ENCODE data around the gene DRD5.
"Not testable (repeated sequence)": the region's sequence is repeated elsewhere in the genome, so short reads cannot be mapped to it uniquely, and the experiment has no call there.

The DRD5 gene

DNA sequence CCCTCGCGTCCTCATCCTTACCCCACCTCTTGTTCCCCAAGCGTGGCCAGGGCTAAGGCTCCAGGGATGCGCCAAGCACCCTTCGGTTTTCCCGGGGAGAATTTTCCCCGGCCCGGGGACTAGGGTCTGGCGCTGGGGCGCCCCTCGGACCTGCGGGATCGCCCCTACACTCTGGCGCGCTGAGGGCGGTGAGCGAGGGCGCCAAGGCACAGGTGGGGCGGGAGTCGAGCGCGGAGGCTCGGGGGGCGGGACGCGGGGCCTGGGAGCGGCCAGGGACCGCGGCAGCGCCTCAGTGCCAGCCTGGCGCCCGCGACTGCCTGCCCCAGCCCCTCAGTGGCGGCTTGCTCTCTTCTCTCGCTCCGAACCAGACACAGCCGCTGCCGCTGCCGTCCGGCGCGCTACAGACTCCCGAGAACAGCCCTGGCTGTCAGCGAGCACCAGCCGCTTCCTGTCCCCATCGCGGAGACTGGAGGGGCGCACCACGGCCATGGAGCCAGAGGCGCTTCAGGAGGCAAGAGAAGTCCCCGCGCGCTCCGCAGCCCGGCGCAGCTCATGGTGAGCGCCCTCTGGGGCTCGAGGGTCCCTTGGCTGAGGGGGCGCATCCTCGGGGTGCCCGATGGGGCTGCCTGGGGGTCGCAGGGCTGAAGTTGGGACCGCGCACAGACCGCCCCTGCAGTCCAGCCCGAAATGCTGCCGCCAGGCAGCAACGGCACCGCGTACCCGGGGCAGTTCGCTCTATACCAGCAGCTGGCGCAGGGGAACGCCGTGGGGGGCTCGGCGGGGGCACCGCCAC is at the start of gene DRD5:
DRD5 (plus strand) TSS at position 292 of the 793 bp plus-strand sequence; CDS start at position 688, 396 bp downstream.
- DNase-seq, result peak; percentile 74

DNA sequence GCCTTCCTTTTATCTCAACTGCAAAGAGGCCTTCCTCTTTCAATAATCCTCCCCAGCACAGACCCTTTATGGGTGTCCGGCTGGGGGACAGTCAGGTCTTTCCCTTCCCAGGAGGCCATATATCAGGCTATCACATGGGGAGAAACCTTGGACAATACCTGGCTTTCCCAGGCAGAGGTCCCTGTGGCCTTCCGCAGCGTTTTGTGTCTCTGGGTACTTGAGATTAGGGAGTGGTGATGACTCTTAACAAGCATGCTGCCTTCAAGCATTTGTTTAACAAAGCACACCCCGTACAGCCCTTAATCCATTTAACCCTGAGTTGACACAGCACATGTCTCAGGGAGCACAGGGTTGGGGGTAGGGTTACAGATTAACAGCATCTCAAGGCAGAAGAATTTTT is 49.2 kb upstream of the DRD5 start:
- not testable (repeated sequence) for DNase-seq

DNA sequence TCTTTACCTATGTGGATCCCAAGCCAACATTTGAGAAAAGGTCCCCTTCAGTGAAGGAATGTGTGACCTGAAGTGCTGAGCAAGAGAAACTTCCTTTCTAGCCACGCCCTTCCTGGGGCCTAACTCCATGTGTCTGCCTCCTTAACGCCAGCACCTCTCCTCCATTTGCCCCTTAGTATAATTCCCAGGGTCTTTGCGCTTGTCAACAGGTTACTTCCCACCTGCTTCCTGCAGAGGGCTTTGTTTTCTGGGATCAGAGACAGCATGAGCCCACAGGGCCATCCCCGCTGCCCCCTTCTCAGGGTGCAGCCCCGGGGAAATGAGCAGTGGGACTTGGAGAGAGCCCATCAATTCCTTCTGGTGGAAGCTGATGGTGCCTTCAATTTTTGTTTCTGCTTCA is 45.9 kb upstream of the DRD5 start:
- no peak for DNase-seq

DNA sequence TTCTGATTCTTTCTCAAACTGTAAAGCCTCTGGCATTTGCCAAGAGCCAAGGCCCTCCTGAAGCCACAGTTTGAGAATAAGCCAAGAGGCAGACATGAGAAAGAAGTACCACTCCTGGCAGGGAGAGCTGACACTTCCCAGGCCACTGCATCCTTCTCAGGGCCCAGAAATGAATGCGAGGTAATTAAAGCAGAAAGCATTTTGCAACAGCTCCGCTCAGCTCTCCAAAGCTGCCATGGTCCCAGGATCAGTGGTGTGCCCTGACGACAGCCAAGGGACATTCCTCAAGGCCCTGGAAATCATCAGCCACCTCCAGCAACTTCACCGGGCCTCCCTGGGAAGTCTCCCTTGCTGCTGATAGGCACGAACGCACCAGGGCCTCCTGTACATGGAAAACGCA is 44.2 kb upstream of the DRD5 start:
- not testable (repeated sequence) for DNase-seq

DNA sequence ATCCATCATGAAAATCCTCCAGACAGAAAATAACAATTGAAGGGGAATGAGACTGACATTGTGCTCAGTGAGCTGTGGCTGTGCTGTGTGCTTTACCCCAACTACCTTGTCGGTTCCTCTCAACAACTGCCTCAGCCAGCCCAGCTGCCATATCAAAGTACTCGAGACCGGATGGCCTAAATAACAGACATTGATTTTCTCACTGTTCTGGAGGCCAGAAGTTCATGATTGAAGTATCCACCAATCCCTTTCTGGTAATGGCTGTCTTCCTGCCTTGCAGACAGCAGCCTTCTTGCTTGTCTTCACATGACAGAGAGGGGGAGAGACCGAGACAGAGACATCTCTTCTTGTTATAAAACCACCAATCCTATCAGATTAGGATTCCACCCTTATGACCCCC is 37.6 kb upstream of the DRD5 start:
- DNase-seq, result not testable (repeated sequence)

DNA sequence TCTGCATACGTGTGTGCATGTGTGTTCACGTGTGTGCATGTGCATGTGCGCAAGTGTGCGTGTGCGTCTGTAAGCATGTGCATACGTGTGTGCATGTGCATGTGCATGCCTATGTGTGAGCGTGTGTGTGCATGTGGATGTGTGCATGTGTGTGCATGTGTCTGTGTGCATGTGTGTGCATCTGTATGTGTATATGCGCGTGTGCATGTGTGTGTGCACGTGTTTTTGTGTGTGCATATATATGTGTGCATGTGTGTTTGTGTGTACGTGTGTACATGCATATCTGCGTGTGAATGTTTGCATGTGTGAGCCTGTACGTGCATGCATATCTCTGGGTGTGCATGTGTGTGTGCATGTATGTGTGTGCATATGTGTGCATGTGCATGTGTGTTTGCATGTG is 35.7 kb upstream of the DRD5 start:
- no peak for DNase-seq

DNA sequence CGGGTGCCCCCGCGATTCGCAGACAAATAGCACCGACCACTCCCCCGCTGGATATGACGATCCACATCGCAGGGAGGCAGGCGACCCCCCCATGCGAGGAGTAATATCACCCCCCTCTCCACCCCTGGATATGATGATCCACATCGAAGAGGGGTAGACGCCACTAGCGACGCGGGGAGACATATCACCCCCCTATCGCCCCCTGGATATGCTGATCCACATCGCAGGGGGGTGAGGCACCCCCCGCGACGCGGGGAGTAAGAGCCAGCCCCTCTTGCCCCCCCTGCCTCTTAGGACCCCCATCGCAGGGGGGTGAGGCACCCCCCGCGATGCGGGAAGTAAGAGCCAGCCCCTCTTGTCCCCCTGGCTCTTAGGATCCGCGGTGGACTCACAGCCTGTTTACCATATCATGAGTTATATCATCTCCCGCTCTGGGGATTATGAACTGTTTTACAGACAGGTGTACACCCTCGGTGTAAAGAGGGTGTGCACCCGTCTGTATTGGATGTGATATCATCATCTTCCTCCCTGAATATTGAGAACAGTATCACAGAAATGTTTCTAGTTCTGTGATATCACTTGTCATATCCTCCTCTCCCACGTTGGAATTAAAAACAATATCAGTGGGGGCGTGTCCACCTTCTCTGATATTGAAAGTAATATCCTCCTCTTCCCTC is 22.7 kb upstream of the DRD5 start:
- no peak for DNase-seq

DNA sequence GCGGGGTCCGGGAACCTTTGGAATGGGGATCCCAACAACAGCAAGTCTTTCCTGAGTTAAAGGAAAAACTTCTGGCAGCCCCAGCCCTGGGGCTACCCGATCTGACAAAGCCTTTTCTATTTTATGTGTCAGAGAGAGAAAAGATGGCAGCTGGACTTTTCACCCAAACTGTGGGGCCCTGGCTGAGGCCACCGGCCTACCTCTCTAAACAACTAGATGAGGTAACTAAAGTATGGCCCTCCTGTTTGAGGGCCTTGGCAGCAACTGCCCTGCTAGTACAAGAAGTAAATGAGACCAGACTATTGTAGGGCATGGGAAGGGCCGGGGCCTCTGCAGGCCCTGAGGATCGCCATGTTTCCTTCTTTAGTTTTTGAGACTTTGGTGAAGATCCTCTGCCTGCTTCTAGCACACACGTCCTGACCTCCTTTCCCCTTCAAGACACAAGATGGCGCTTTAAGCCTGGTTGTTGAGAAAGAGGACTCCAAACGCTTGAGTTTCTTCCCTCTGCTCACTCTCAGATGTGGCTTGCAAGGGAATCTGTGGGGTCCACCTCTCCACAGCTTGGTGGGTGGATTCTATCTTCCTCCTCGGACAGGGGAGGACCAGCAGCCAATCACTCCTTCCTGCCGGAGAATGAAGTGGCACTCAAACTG is 18.5 kb upstream of the DRD5 start:
- peak; percentile 87 for DNase-seq

DNA sequence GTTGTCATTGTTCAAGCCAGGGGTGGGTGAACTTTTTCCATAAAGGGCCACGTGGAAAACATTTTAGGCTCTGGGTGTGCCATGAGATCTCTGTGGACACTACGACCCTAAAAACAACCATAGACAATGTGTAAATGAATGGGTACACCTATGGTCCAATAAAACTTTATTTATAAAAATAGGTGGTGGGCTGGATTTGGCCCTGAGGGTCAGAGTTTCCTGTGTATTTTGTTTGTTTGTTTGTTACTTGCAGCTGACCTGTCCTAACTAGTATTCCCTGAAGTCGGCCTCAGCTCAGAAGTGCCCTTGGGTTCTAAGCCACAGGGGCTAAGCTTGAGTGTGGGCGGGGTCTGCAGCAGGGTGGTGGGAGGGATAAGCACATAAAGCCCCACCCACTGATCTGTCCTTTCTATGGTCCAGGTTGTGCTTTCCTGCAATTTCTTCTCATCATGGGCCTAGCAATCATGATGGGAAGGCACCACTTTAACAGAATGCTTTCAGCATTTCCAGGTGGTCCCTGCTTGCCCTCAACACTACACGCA is 17.2 kb upstream of the DRD5 start:
- DNase-seq, result no peak

DNA sequence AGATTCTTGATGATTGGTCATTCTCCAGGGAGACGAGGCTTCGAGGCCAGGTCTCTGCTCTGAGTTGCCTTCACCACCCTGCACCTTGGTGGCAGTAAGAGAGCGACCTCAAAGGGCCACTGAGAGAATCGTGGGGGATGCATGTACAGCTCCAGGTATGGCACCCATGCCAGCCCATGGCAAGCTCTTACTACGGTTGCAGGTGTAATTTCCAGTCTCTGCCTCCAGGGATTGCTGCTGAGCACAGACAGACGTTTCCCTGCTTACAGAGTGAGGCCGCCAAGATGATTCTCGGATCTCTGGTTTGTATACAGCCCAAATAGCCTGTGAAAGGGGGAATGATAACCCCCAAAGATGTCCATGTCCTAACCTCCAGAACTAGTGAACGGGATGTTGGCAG is 16.3 kb upstream of the DRD5 start:
- DNase-seq, result no peak

DNA sequence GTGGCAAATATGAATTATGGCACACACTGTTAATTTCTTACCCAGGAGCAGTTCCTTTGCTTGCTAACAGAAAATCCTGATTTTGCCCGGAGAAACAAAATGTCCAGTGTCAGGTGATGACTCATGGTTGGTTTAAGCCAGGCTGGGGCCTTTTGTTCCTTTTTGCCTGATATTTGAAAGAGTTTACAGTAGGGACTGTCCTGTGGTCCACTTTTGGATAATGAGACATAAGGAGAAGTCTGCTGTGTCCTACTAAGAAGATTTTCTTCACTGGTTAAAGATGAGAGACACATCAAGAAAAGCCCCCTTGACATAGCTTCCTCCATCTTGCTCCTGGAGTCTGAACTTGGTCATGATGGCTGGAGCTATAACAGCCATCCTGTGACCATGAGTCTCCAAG is 12.1 kb upstream of the DRD5 start:
- no peak for DNase-seq

DNA sequence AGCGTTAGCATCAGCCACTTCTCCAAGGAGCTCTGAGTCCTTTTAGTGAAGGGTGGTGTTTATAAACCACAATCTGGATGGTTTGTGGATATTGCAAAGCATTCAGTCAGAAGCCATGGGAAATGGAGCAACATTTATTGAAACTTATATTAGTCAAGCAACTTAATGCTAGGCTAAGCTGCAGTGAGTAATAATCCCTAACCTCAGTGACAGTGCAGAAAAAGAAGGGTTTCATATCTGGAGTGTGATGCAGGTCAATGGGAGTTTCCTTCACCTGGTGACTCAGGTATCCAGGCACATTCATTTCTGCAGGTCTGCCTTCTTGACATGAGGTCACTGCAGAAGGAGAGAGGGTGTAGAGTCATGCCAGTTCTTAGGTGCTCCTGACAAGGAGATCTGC is 10.4 kb upstream of the DRD5 start:
- DNase-seq, result no peak

DNA sequence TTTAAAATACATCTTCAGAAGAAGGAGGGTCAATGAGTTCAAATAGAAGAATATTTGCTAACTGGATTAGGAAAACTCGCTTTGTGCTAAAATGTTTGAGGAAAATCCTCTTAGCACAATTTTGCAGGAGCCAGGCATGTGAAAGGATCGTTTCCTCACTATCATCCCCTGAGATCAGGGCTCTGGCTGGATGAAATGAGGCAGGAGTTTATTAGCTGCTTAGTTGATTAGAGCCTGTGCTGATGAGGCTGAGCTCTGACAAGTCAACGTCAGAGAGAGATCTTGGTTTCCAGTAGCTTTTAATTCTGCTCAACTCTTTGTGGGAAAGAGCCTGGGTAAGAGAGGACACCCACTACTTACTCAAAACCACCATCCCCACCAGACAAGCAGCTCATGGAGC is 8.0 kb upstream of the DRD5 start:
- DNase-seq, result no peak

DNA sequence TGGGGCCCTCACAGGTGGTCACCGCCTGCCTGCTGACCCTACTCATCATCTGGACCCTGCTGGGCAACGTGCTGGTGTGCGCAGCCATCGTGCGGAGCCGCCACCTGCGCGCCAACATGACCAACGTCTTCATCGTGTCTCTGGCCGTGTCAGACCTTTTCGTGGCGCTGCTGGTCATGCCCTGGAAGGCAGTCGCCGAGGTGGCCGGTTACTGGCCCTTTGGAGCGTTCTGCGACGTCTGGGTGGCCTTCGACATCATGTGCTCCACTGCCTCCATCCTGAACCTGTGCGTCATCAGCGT is 652 bp downstream of the DRD5 start:
- no peak for DNase-seq

DNA sequence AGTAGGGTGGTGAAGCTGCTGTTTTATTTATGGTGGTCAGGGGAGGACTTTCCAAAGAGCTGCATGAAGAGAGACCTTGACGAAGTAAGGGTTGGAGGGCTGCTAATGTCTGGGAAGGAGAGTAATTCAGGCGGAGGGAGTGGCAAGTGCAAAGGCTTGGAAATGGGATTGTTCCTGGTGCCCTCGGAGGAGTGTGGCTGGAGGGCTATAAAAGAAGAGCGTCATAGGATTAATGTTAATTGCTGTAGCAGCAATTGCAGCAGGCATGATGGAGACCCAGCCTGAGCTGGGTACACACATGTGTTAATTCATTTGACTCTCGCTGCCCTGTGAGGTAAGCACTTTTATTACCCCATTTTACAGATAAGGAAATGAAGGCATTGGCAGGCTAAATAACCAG is 4.5 kb downstream of the DRD5 start:
- DNase-seq, result not testable (repeated sequence)

DNA sequence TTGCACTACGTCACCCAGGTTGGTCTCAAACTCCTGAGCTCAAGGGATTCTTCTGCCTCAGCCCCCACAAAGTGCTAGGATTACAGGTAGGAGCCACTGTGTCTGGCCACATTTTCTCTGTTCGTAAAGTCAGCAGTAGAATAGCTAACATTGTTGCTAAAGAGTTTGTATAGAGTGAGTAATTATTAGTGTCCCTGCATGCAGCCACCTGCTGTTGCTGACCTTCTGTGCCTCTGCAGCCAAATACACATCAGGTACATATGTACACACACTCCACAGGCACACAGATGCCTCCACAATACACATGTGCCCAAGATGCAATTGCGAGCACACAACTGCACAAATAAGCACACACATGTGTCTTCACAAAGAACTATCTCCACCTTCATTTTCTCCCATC is 10.9 kb downstream of the DRD5 start:
- DNase-seq, result no peak

DNA sequence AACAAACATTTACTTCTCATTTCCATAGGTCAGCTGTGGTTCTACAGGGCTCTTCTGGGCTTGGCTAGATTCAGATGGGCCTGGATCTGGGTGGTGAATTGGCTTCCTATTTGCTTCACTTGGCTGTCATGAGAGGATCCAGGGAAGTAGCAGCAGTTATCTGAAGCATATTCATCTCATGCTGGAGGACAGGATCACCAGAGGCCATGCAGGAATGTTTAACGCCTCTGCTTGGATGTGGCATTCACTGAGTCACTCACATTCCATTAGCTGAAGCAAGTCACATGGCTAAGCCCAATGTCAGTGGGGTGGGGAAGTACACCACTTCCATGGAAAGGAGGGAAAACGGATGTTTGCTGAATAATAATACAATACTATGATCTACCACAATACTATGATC is 15.2 kb downstream of the DRD5 start:
- not testable (repeated sequence) for DNase-seq

DNA sequence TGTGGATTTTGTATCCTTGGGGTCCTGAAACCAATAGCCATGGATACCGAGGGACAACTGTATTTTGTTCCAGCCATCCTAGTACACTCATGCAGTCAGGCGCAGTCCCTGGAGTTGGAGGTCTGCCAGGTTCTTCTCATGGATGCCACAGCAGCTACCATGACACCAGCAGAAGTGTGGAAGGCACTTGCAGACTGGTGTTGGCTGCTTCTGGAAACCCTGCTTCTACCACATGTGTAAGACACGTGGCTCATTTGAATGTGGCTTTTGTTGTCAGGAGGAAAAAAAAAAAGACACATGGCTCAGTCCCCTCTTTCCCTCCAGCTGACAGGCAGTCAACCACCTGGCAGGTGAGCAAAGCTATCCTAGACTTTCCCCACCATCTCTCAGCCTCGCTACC is 19.4 kb downstream of the DRD5 start:
- DNase-seq, result no peak

DNA sequence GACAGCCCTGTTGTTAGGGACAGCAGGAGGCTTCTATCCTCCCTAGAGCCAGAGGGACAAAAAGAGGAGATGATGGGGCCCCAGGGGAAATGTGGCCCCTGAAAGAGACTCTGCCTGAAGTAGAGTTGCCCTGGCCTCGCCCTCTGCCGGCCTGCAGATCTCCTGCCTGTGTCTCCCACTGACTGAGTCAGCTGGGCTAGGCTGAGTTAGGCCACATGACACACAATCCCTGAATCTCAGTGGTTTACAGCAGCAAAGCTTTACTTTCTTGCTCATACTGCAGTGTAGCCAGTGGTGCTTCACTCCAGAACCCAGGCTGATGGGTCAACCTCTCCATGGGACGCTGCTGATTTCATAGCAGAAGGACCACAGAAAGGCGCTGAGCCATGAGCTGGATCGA is 23.5 kb downstream of the DRD5 start:
- DNase-seq, result no peak

DNA sequence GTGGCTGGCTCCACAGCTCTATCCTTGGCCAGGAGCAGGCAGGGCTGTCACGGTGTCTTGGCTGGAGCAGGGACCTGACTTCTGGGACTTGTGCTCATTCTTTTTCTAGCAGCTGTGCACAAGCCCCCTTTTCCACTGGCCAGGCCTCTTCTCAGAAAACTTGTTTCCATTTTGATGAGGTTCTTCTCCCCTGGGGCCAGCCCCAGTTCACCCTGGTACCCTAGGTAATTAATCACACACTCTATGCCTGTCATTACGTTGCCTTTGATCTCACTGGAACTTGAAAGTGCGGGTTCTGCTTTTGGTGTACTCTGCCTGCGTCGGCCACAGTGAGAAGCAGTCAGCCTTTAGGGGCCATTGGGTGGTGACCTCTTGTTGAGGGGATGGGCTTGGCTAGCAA is 26.6 kb downstream of the DRD5 start:
- no peak for DNase-seq

DNA sequence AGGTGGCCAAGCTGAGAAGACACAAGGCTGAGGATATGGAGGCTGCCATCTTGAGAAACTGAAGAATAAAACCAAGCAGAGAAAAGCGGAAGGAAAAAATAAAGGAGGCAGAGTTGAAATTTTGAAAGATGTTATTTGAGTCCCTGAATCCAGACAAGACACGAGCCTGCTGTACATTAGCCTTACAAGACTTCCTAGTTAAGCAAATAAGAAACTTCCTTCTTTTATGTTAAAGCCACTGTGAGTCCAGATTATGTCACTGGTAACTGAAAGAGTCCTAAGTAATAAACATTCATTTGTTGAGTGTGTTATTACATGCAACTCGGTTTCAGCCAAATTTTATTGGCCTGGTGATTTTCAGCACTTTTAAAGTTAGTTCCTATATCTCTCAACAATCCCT is 30.4 kb downstream of the DRD5 start:
- DNase-seq, result no peak

DNA sequence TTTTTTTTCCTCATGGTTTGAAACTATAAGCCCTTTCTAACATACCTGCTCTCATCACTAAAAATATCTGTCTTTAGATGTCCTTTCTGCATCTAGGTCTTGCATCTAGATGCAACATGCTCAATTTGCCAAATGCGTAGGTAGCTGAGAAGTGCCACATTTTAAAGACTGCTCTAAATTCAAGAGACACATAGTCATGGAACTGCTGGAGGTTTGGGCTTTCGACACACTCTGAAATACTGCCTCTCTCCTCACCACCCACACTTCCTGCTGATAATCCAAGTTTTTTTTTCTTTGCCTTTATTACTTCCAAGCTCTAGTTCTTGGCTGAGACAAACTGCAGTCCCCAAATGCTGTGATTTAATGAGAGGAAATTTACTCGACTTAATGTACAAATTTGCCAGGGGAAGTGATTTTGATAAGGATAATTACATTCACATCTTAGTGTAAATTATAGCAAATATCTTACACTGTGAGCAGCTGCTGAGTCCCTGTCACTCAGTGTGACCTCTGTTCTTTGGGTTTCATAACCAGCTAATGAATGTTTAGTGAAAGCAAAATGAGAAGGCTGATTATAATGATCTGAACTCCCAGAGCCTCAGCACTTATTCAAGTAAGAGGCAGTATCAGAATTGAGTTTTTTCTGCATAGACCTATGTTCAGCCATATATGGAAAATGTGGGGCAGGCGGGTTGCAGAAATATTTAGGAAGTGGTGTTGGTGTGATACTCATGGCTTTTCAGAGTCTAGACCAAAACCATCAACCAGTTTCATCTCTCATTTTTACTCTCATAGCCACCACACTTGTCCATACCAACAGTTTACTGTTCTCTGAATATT is 31.3 kb downstream of the DRD5 start:
- DNase-seq, result no peak

DNA sequence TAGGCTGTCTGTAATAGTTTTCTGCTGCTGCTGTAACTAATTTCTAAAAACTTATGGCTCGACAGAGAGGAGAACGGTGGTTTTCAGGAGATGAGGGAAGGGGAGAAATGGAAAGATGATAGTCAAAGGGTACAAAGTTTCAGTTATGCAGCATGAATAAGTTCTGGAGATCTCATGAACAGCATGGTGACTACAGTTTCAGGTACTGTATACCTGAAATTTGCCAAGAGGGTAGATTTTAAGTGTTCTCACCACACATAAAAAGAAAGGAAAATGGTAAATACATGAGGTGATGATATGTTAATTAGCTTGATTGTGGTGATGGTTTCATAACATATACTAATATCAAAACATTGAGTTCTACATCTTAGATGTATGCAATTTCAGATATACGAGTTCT is 34.9 kb downstream of the DRD5 start:
- DNase-seq, result no peak

Measured in retina (tissue), 1 donor.